Caco-2 (cell line): Measurements from ENCODE around the gene DRC1. TPM values are rescaled to one million over a fixed set of nuclear protein-coding genes. Genes with fewer than 3 reads are reported as not detected.

Experiments
- BruUV-seq: library from RNA; stranded (reverse); fragments of 400-500 nt; replicated peaks from 2 replicates; lab custom pipeline; 2021; lab: Mats Ljungman, UMichigan
- CTCF ChIA-PET: fragments of 300-600 bp; sonication (Branson Sonifier 250); formaldehyde crosslinking; loops from one replicate; lab custom pipeline; 2022; ENCODE audit warnings: antibody characterized with exemption; lab: Charles Lee
- POLR2A ChIA-PET: fragments of 300-600 bp; sonication (Branson Sonifier 250); formaldehyde crosslinking; loops from one replicate; lab custom pipeline; 2022; ENCODE audit warnings: antibody characterized with exemption; lab: Charles Lee
- DNase-seq, 2 experiments: peaks; one replicate each; pipeline versions ENCODE4 v3.0.0 to v3.0.0-alpha.2; 2020 to 2022
- H3K27me3 ChIP-seq: replicated peaks from 2 replicates; pipeline ENCODE4 v1.6.0; 2011; ENCODE audit warnings: low read length; ENCODE audit not compliant: control insufficient read depth, insufficient read depth
- H3K36me3 ChIP-seq: 2 replicates; pipeline ENCODE4 v1.5.1; 2011; ENCODE audit warnings: low read length; ENCODE audit not compliant: control insufficient read depth, insufficient read depth
- H3K4me1 ChIP-seq: fragments of 250-450 bp; sonication (Bioruptor Pico); 2 replicates; pipeline ENCODE4 v1.5.1; 2020; ENCODE audit warnings: mild to moderate bottlenecking
- H3K4me3 ChIP-seq: 2 replicates; pipeline ENCODE4 v1.5.1; 2011; ENCODE audit warnings: low read depth, mild to moderate bottlenecking, control low read depth, low read length
- H3K9me3 ChIP-seq: fragments of 250-450 bp; sonication (Bioruptor Pico); 2 replicates; pipeline ENCODE4 v1.5.1; 2020; ENCODE audit warnings: mild to moderate bottlenecking, moderate library complexity
- H3K27ac Mint-ChIP-seq: one replicate; pipeline ENCODE4 v1.8.0; 2022; ENCODE audit warnings: mixed read lengths; ENCODE audit not compliant: unreplicated experiment
- H3K27me3 Mint-ChIP-seq: one replicate; pipeline ENCODE4 v1.8.0; 2022; ENCODE audit warnings: mixed read lengths; ENCODE audit not compliant: insufficient read depth, unreplicated experiment
- H3K36me3 Mint-ChIP-seq: one replicate; pipeline ENCODE4 v1.8.0; 2022; ENCODE audit warnings: mild to moderate bottlenecking, mixed read lengths; ENCODE audit not compliant: insufficient read depth, unreplicated experiment
- H3K4me1 Mint-ChIP-seq: one replicate; pipeline ENCODE4 v1.8.0; 2022; ENCODE audit warnings: low read depth, mixed read lengths; ENCODE audit not compliant: unreplicated experiment
- H3K4me3 Mint-ChIP-seq: one replicate; pipeline ENCODE4 v1.8.0; 2022; ENCODE audit warnings: mild to moderate bottlenecking, moderate library complexity, mixed read lengths; ENCODE audit not compliant: unreplicated experiment
- H3K9me3 Mint-ChIP-seq: one replicate; pipeline ENCODE4 v1.8.0; 2022; ENCODE audit warnings: mixed read lengths; ENCODE audit not compliant: unreplicated experiment
- CTCF ChIP-seq, 2 experiments: fragments of 200-600 bp in 1 of 2; IDR thresholded peaks; 1 replicate in 1 of 2; 2 replicates in 1 of 2; pipeline versions ENCODE4 v1.5.1 to v1.8.0; 2011 to 2022; ENCODE audit warnings: antibody characterized with exemption in 1 of 2, control low read depth in 1 of 2, inconsistent platforms in 1 of 2, low read depth in 1 of 2, low read length in 1 of 2, mild to moderate bottlenecking in 1 of 2, moderate library complexity in 1 of 2; ENCODE audit not compliant: insufficient read depth in 1 of 2, severe bottlenecking in 1 of 2, unreplicated experiment in 1 of 2
- intact Hi-C: fragments of 100-400 bp; cut with micrococcal nuclease; formaldehyde crosslinking; loops from one replicate; pipeline ENCODE4 v1.10.0; 2022; ENCODE audit not compliant: unreplicated experiment
- total RNA-seq: library from RNA; stranded (reverse); gene quantifications from 2 replicates; pipeline ENCODE4 v1.2.3, GENCODE V29; 2022

The DRC1 gene
- total RNA-seq, 1 experiment from 2014 or later, result 1.1 TPM

- H3K4me1 ChIP-seq, result peaks cover 6% of the 10 kb centered on the region
- H3K4me3 ChIP-seq, result no peak overlapping the region
- Mint-ChIP-seq H3K27ac (no peak overlapping the region), H3K36me3 (no peaks in the 10 kb centered on the region), H3K4me1 (peaks cover 14% of the 10 kb centered on the region), H3K4me3 (no peak overlapping the region), H3K27me3 (peaks cover 10% of the 10 kb centered on the region), H3K9me3 (no peaks in the 10 kb centered on the region)
- ChIA-PET CTCF (interaction anchor here (1.6 kb wide), 1 partner anchor 78 kb away, joined by 3 read pairs; no protein-coding TSS in a partner anchor), POLR2A (no interaction called here)
- no peak for TF ChIP-seq CTCF (IDR thresholded peaks at IDR 0.05; ENCODE audit: insufficient read depth in 1 of 2, low read depth in 1 of 2, low read length in 1 of 2, severe bottlenecking in 1 of 2, unreplicated experiment in 1 of 2)
- no peaks in the 10 kb centered on the region for H3K9me3 ChIP-seq
- H3K36me3 ChIP-seq, result no peaks in the 10 kb centered on the region
- no peak for DNase-seq
- no TSS peak for BruUV-seq
- intact Hi-C loops, result no loop called here
- H3K27me3 ChIP-seq, result no peaks in the 10 kb centered on the region
Observed at GRCh38 chr2:26500406-26500805, 98.7 kb downstream of the DRC1 start.

- Histone ChIP-seq H3K9me3 (no peaks in the 10 kb centered on the region), H3K36me3 (no peaks in the 10 kb centered on the region), H3K4me1 (no peaks in the 10 kb centered on the region), H3K4me3 (peak overlapping the region; percentile 48), H3K27me3 (no peaks in the 10 kb centered on the region)
- Mint-ChIP-seq H3K27me3 (peaks cover 6% of the 10 kb centered on the region), H3K9me3 (no peaks in the 10 kb centered on the region), H3K36me3 (no peaks in the 10 kb centered on the region), H3K4me3 (peak overlapping the region; percentile 78), H3K4me1 (peaks cover 7% of the 10 kb centered on the region), H3K27ac (peak overlapping the region; percentile 37)
- DNase-seq, result peak; percentile 92 to 93
- intact Hi-C loops, result loop anchor here (1.0 to 2.0 kb wide), 3 partner anchors 64 to 242 kb away; no protein-coding TSS in a partner anchor
- POLR2A ChIA-PET, result no interaction called here
- TF ChIP-seq CTCF (IDR thresholded peaks at IDR 0.05; ENCODE audit: insufficient read depth in 1 of 2, low read depth in 1 of 2, low read length in 1 of 2, severe bottlenecking in 1 of 2, unreplicated experiment in 1 of 2), result peak; percentile 84 to 89
- no TSS peak for BruUV-seq
- CTCF ChIA-PET, result interaction anchor here (0.9 to 1.8 kb wide), 6 partner anchors 9 to 74 kb away, joined by 3 to 7 read pairs (median 4); no protein-coding TSS in a partner anchor
Observed at GRCh38 chr2:26503231-26503880, 101.6 kb downstream of the DRC1 start.

GRCh38 chr2:26504002-26504401 lies 102.3 kb downstream of the DRC1 start:
- H3K4me1 Mint-ChIP-seq, result peaks cover 7% of the 10 kb centered on the region
- no peak for DNase-seq
- ChIA-PET POLR2A (no interaction called here), CTCF (interaction anchor here (0.6 to 1.8 kb wide), 4 partner anchors 8 to 69 kb away, joined by 3 to 7 read pairs (median 3); no protein-coding TSS in a partner anchor)
- H3K36me3 Mint-ChIP-seq, result no peaks in the 10 kb centered on the region
- BruUV-seq, result no TSS peak
- intact Hi-C loops, result no loop called here
- Histone ChIP-seq H3K4me3 (peak overlapping the region; percentile 48), H3K36me3 (no peaks in the 10 kb centered on the region), H3K27me3 (no peaks in the 10 kb centered on the region), H3K9me3 (no peaks in the 10 kb centered on the region), H3K4me1 (no peaks in the 10 kb centered on the region)
- peak overlapping the region; percentile 37 for H3K27ac Mint-ChIP-seq
- peak overlapping the region; percentile 78 for H3K4me3 Mint-ChIP-seq
- peaks cover 6% of the 10 kb centered on the region for H3K27me3 Mint-ChIP-seq
- no peaks in the 10 kb centered on the region for H3K9me3 Mint-ChIP-seq
- TF ChIP-seq CTCF (IDR thresholded peaks at IDR 0.05; ENCODE audit: insufficient read depth in 1 of 2, low read depth in 1 of 2, low read length in 1 of 2, severe bottlenecking in 1 of 2, unreplicated experiment in 1 of 2), result no peak
